ENCODE results near the gene WDR45B.
"Not testable (repeated sequence)": the region's sequence is repeated elsewhere in the genome, so short reads cannot be mapped to it uniquely, and the experiment has no call there.

WDR45B gene

GRCh38 chr17:82588266-82589175 is 59.7 kb downstream of the WDR45B start:
- H3K27me3 Mint-ChIP-seq: no peaks in the 10 kb centered on the region
- peaks cover 13% of the 10 kb centered on the region for H3K36me3 Mint-ChIP-seq
- peak overlapping the region; percentile 68 for H3K27ac Mint-ChIP-seq
- H3K4me1 Mint-ChIP-seq: peaks cover 17% of the 10 kb centered on the region
- ATAC-seq (ENCODE audit: low read depth) (no peak), DNase-seq (ENCODE audit: low spot score in 2 of 2) (no peak)
- H3K9me3 Mint-ChIP-seq: no peaks in the 10 kb centered on the region
- no peak overlapping the region for H3K4me3 Mint-ChIP-seq

GRCh38 chr17:82587234-82588086 is 60.8 kb downstream of the WDR45B start:
- H3K27me3 Mint-ChIP-seq: no peaks in the 10 kb centered on the region
- no peak for ATAC-seq (ENCODE audit: low read depth)
- peaks cover 12% of the 10 kb centered on the region for H3K4me1 Mint-ChIP-seq
- H3K36me3 Mint-ChIP-seq: peaks cover 13% of the 10 kb centered on the region
- H3K27ac Mint-ChIP-seq: peak overlapping the region; percentile 86
- no peak overlapping the region for H3K4me3 Mint-ChIP-seq
- H3K9me3 Mint-ChIP-seq: no peaks in the 10 kb centered on the region
- DNase-seq (ENCODE audit: low spot score in 2 of 2): no peak

GRCh38 chr17:82586576-82587233 is 61.5 kb downstream of the WDR45B start:
- peaks cover 7% of the 10 kb centered on the region for H3K4me1 Mint-ChIP-seq
- DNase-seq (ENCODE audit: low spot score in 2 of 2) (no peak), ATAC-seq (ENCODE audit: low read depth) (no peak)
- no peak overlapping the region for H3K4me3 Mint-ChIP-seq
- H3K27me3 Mint-ChIP-seq: no peaks in the 10 kb centered on the region
- peak overlapping the region; percentile 86 for H3K27ac Mint-ChIP-seq
- no peaks in the 10 kb centered on the region for H3K9me3 Mint-ChIP-seq
- H3K36me3 Mint-ChIP-seq: peaks cover 14% of the 10 kb centered on the region

- not testable (repeated sequence) for ATAC-seq (ENCODE audit: low read depth); H3K4me1 Mint-ChIP-seq; H3K9me3 Mint-ChIP-seq; H3K27me3 Mint-ChIP-seq; H3K4me3 Mint-ChIP-seq; DNase-seq (ENCODE audit: low spot score in 2 of 2)
- H3K27ac Mint-ChIP-seq: peak overlapping the region; percentile 86
- H3K36me3 Mint-ChIP-seq: peaks cover 14% of the 10 kb centered on the region
These were observed 62.2 kb downstream of the WDR45B start for GRCh38 chr17:82585935-82586575.

GRCh38 chr17:82583720-82584234 is 64.5 kb downstream of the WDR45B start:
- no peak overlapping the region for H3K4me3 Mint-ChIP-seq
- H3K36me3 Mint-ChIP-seq: peaks cover 14% of the 10 kb centered on the region
- no peaks in the 10 kb centered on the region for H3K9me3 Mint-ChIP-seq
- ATAC-seq (ENCODE audit: low read depth): peak; percentile 64
- no peak for DNase-seq (ENCODE audit: low spot score in 2 of 2)
- H3K27me3 Mint-ChIP-seq: no peaks in the 10 kb centered on the region
- H3K4me1 Mint-ChIP-seq: peaks cover 7% of the 10 kb centered on the region
- no peak overlapping the region for H3K27ac Mint-ChIP-seq

GRCh38 chr17:82582709-82583108 is 65.5 kb downstream of the WDR45B start:
- H3K4me1 Mint-ChIP-seq: peaks cover 7% of the 10 kb centered on the region
- H3K4me3 Mint-ChIP-seq: no peak overlapping the region
- H3K36me3 Mint-ChIP-seq: peaks cover 9% of the 10 kb centered on the region
- no peak overlapping the region for H3K27ac Mint-ChIP-seq
- H3K9me3 Mint-ChIP-seq: no peaks in the 10 kb centered on the region
- DNase-seq (ENCODE audit: low spot score in 2 of 2): no peak
- no peak for ATAC-seq (ENCODE audit: low read depth)
- H3K27me3 Mint-ChIP-seq: no peaks in the 10 kb centered on the region

GRCh38 chr17:82582213-82582612 is 66.0 kb downstream of the WDR45B start:
- no peak for ATAC-seq (ENCODE audit: low read depth)
- Mint-ChIP-seq H3K9me3 (no peaks in the 10 kb centered on the region), H3K4me1 (peaks cover 6% of the 10 kb centered on the region), H3K27me3 (no peaks in the 10 kb centered on the region), H3K27ac (no peak overlapping the region), H3K4me3 (no peak overlapping the region), H3K36me3 (peaks cover 6% of the 10 kb centered on the region)
- DNase-seq (ENCODE audit: low spot score in 2 of 2): no peak

GRCh38 chr17:82579969-82580368 is 68.3 kb downstream of the WDR45B start:
- H3K9me3 Mint-ChIP-seq; H3K4me3 Mint-ChIP-seq; ATAC-seq (ENCODE audit: low read depth); H3K27me3 Mint-ChIP-seq; DNase-seq (ENCODE audit: low spot score in 2 of 2); H3K36me3 Mint-ChIP-seq; H3K4me1 Mint-ChIP-seq: not testable (repeated sequence)
- peak overlapping the region; percentile 55 for H3K27ac Mint-ChIP-seq

- Mint-ChIP-seq H3K9me3 (no peaks in the 10 kb centered on the region), H3K27me3 (no peaks in the 10 kb centered on the region), H3K27ac (no peak overlapping the region), H3K4me3 (no peak overlapping the region), H3K36me3 (peaks cover 14% of the 10 kb centered on the region), H3K4me1 (peaks cover 2% of the 10 kb centered on the region)
- DNase-seq (ENCODE audit: low spot score in 2 of 2) (no peak), ATAC-seq (ENCODE audit: low read depth) (no peak)
These were observed 70.9 kb downstream of the WDR45B start for GRCh38 chr17:82577300-82577699.

- not testable (repeated sequence) for DNase-seq (ENCODE audit: low spot score in 2 of 2); ATAC-seq (ENCODE audit: low read depth); H3K27me3 Mint-ChIP-seq; H3K9me3 Mint-ChIP-seq; H3K4me1 Mint-ChIP-seq; H3K27ac Mint-ChIP-seq; H3K4me3 Mint-ChIP-seq
- H3K36me3 Mint-ChIP-seq: peaks cover 19% of the 10 kb centered on the region
These were observed 72.5 kb downstream of the WDR45B start for GRCh38 chr17:82575581-82576221.

- Mint-ChIP-seq H3K36me3 (peaks cover 19% of the 10 kb centered on the region), H3K4me3 (no peak overlapping the region), H3K27me3 (no peaks in the 10 kb centered on the region), H3K27ac (no peak overlapping the region), H3K9me3 (no peaks in the 10 kb centered on the region), H3K4me1 (no peaks in the 10 kb centered on the region)
- ATAC-seq (ENCODE audit: low read depth) (no peak), DNase-seq (ENCODE audit: low spot score in 2 of 2) (no peak)
These were observed 74.2 kb downstream of the WDR45B start for GRCh38 chr17:82574041-82574440.

GRCh38 chr17:82571855-82572254 is 76.4 kb downstream of the WDR45B start:
- Mint-ChIP-seq H3K4me3 (no peak overlapping the region), H3K9me3 (no peaks in the 10 kb centered on the region), H3K4me1 (no peaks in the 10 kb centered on the region), H3K36me3 (peaks cover 20% of the 10 kb centered on the region), H3K27ac (peak overlapping the region; percentile 63), H3K27me3 (no peaks in the 10 kb centered on the region)
- ATAC-seq (ENCODE audit: low read depth) (no peak), DNase-seq (ENCODE audit: low spot score in 2 of 2) (no peak)

GRCh38 chr17:82570277-82570676 is 78.0 kb downstream of the WDR45B start:
- DNase-seq (ENCODE audit: low spot score in 2 of 2): no peak
- Mint-ChIP-seq H3K27ac (no peak overlapping the region), H3K27me3 (no peaks in the 10 kb centered on the region), H3K36me3 (peaks cover 19% of the 10 kb centered on the region), H3K9me3 (no peaks in the 10 kb centered on the region), H3K4me1 (no peaks in the 10 kb centered on the region), H3K4me3 (no peak overlapping the region)
- no peak for ATAC-seq (ENCODE audit: low read depth)

All from memory B cell (primary cell).